ENCODE measurements around the gene D2HGDH. TPM values are rescaled to one million over a fixed set of nuclear protein-coding genes. Genes with fewer than 3 reads are reported as not detected.

Gene D2HGDH
- total RNA-seq, 4 donors from 2014 or later: 15.9 to 39.6 (median 20.3) TPM

DNA sequence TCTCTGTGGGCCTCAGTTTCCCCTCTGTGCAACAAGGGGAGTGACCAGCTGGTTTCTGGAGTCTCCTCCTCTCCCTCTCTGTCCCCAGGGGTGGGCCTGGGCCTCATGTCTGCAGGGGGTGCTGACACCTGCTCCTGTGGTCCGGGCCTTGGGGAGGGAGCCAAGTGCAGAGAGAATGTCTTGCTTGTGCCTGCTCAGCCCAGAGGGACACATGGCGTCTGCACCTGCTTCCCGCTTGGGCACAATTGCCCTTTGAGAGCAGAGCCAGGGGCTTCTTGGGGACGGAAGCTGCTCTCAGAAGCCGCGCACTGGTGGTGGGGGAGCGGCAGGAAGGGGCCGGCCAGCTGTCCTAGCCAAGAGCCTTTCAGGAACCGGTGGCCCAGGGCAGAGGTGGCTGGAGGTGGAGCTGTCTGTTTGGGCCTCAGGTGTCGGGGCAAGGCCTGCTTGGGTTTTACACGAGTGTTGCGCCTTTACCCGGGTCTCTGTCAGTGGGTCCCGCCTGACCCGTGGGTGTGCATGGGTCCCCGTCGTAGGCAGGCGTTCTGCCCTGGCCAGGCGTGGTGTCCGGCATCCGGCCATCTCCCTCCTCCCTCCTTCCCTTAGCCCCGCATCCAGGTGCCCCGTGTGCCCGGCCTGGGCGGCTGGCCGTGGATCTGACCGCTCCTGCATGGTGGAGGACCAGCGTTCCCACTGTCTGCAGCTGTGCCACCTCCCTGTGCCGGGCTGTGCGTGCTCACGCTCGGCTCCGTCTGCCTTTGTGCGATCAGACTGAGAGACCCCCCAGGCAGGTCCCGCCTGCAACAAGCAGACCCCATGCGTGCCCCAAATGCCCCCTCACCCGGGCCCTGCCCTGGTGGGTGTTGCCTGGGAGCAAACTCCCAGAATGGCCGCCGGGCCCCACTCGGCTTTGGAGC lies 78.6 kb downstream of the D2HGDH start:
- Histone ChIP-seq H3K9me3 (no peaks in the 10 kb centered on the region), H3K4me3 (no peak overlapping the region), H3K27ac (peak overlapping the region in 1 of 4 donors; percentile 33), H3K4me1 (peaks cover 0 to 19% of the 10 kb centered on the region in 2 donors), H3K27me3 (no peaks in the 10 kb centered on the region), H3K36me3 (no peaks in the 10 kb centered on the region)
- TF ChIP-seq CTCF (IDR thresholded peaks at IDR 0.05 in 4 of 5, conservative IDR thresholded peaks at IDR 0.05 in 1 of 5): no peak
- TF ChIP-seq POLR2A (IDR thresholded peaks at IDR 0.05): no peak
- ATAC-seq (no peak), DNase-seq (no peak)
- in situ Hi-C loops (cut with MboI; ENCODE audit: low sequenced_read_pairs in 4 of 4): no loop called here
- intact Hi-C loops (cut with DNase I; ENCODE audit: low total_unique reads): no loop called here

GRCh38 chr2:241813644-241814392 lies 79.4 kb downstream of the D2HGDH start:
- in situ Hi-C loops (cut with MboI; ENCODE audit: low sequenced_read_pairs in 4 of 4): no loop called here
- Histone ChIP-seq H3K9me3 (no peaks in the 10 kb centered on the region), H3K27me3 (no peaks in the 10 kb centered on the region), H3K4me1 (peaks cover 0 to 19% of the 10 kb centered on the region in 2 donors), H3K36me3 (no peaks in the 10 kb centered on the region), H3K27ac (peak overlapping the region in 1 of 4 donors; percentile 56), H3K4me3 (no peak overlapping the region)
- TF ChIP-seq CTCF (IDR thresholded peaks at IDR 0.05 in 4 of 5, conservative IDR thresholded peaks at IDR 0.05 in 1 of 5) (no peak), POLR2A (IDR thresholded peaks at IDR 0.05) (no peak)
- intact Hi-C loops (cut with DNase I; ENCODE audit: low total_unique reads): no loop called here
- ATAC-seq (peak in 1 of 2 donors; percentile 42), DNase-seq (peak in 1 of 2 donors; percentile 20)

DNA sequence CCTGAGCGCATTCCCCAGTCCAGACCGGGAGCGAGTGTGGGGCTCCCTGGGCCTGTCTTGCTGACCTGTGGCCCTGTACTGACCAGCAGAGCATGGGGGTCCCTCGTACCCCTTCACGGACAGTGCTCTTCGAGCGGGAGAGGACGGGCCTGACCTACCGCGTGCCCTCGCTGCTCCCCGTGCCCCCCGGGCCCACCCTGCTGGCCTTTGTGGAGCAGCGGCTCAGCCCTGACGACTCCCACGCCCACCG lies 79.9 kb downstream of the D2HGDH start:
- Histone ChIP-seq H3K27me3 (no peaks in the 10 kb centered on the region), H3K4me3 (no peak overlapping the region), H3K4me1 (peaks cover 0 to 19% of the 10 kb centered on the region in 2 donors), H3K27ac (no peak overlapping the region), H3K9me3 (no peaks in the 10 kb centered on the region), H3K36me3 (no peaks in the 10 kb centered on the region)
- ATAC-seq (no peak), DNase-seq (no peak)
- intact Hi-C loops (cut with DNase I; ENCODE audit: low total_unique reads) (no loop called here), in situ Hi-C loops (cut with MboI; ENCODE audit: low sequenced_read_pairs in 4 of 4) (no loop called here)
- TF ChIP-seq POLR2A (IDR thresholded peaks at IDR 0.05) (no peak), CTCF (IDR thresholded peaks at IDR 0.05 in 4 of 5, conservative IDR thresholded peaks at IDR 0.05 in 1 of 5) (no peak)

DNA sequence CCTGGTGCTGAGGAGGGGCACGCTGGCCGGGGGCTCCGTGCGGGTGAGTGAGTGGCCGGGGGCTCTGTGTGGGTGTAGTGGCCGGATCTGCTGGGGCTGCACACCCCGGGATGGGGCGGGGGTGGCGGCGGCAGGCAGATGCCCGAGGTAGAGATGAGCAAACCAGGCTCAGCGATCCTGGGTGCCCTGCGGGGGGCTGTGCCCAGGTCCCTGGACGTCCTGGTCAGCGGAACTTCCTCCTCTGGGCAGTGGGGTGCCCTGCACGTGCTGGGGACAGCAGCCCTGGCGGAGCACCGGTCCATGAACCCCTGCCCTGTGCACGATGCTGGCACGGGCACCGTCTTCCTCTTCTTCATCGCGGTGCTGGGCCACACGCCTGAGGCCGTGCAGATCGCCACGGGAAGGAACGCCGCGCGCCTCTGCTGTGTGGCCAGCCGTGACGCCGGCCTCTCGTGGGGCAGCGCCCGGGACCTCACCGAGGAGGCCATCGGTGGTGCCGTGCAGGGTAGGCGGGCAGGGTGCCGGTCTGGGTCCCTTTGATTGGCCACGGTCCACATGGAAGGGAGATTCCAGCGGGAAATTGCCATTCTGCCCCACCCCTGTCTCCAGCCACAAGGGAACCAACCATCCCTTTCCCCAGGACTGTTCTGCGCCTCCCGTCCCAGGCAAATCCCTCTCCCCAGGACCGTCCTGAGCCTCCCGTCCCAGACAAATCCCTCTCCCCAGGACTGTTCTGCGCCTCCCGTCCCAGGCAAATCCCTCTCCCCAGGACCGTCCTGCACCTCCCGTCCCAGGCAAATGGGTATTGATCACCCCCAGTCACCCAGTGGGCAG lies 80.4 kb downstream of the D2HGDH start:
- intact Hi-C loops (cut with DNase I; ENCODE audit: low total_unique reads): no loop called here
- H3K27ac ChIP-seq: no peak overlapping the region
- DNase-seq (no peak), ATAC-seq (no peak)
- H3K4me3 ChIP-seq: no peak overlapping the region
- no peak for TF ChIP-seq POLR2A (IDR thresholded peaks at IDR 0.05)
- TF ChIP-seq CTCF (IDR thresholded peaks at IDR 0.05 in 4 of 5, conservative IDR thresholded peaks at IDR 0.05 in 1 of 5): no peak
- in situ Hi-C loops (cut with MboI; ENCODE audit: low sequenced_read_pairs in 4 of 4): no loop called here
- H3K9me3 ChIP-seq: no peaks in the 10 kb centered on the region
- no peaks in the 10 kb centered on the region for H3K36me3 ChIP-seq
- H3K4me1 ChIP-seq: peaks cover 0 to 13% of the 10 kb centered on the region in 2 donors
- H3K27me3 ChIP-seq: no peaks in the 10 kb centered on the region
